Myocyte (in vitro differentiated cells): ENCODE results near the gene RHOBTB1. TPM values are rescaled to one million over a fixed set of nuclear protein-coding genes. Genes with fewer than 3 reads are reported as not detected.
A peak's percentile ranks its signal among the peaks of the same experiment; 100 is the strongest.

Experiments used
- DNase-seq: peaks from one replicate; pipeline ENCODE4 v3.0.0-alpha.2; 2012; ENCODE audit warnings: low read depth
- total RNA-seq: library from RNA; depleted of rRNA; stranded (reverse); fragments of >200 nt; gene quantifications from 2 replicates; pipeline ENCODE4 v1.2.3, GENCODE V29; 2014

Gene RHOBTB1
- total RNA-seq, 1 donor from 2014 or later = 29.6 TPM

GRCh38 chr10:60964257-60965235 lies 20.6 kb upstream of the RHOBTB1 start:
- DNase-seq = peak; percentile 93

- DNase-seq = peak; percentile 57
Measured at GRCh38 chr10:60963441-60964256, 19.7 kb upstream of the RHOBTB1 start.

GRCh38 chr10:60962946-60963345 lies 19.0 kb upstream of the RHOBTB1 start:
- DNase-seq = peak; percentile 66

GRCh38 chr10:60960913-60961312 lies 16.9 kb upstream of the RHOBTB1 start:
- DNase-seq = no peak

- DNase-seq = no peak
Measured at GRCh38 chr10:60960031-60960430, 16.0 kb upstream of the RHOBTB1 start.

GRCh38 chr10:60958892-60959601 lies 15.1 kb upstream of the RHOBTB1 start:
- peak; percentile 38 for DNase-seq

- DNase-seq = no peak
Measured at GRCh38 chr10:60957667-60958221, 13.8 kb upstream of the RHOBTB1 start.

- no peak for DNase-seq
Measured at GRCh38 chr10:60955957-60956425, 12.0 kb upstream of the RHOBTB1 start.

- DNase-seq = no peak
Measured at GRCh38 chr10:60955316-60955715, 11.3 kb upstream of the RHOBTB1 start.

- no peak for DNase-seq
Measured at GRCh38 chr10:60954035-60954434, 10.1 kb upstream of the RHOBTB1 start.

- no peak for DNase-seq
Measured at GRCh38 chr10:60953420-60953819, 9.4 kb upstream of the RHOBTB1 start.

- no peak for DNase-seq
Measured at GRCh38 chr10:60952846-60953220, 8.8 kb upstream of the RHOBTB1 start.

- no peak for DNase-seq
Measured at GRCh38 chr10:60952067-60952845, 8.3 kb upstream of the RHOBTB1 start.

- DNase-seq = no peak
Measured at GRCh38 chr10:60951272-60951724, 7.3 kb upstream of the RHOBTB1 start.

- DNase-seq = no peak
Measured at GRCh38 chr10:60950300-60950699, 6.3 kb upstream of the RHOBTB1 start.

GRCh38 chr10:60948851-60949250 lies 4.9 kb upstream of the RHOBTB1 start:
- no peak for DNase-seq

- DNase-seq = no peak
Measured at GRCh38 chr10:60944910-60945297, 919 bp upstream of the RHOBTB1 start.

GRCh38 chr10:60943316-60944057 lies 498 bp downstream of the RHOBTB1 start:
- DNase-seq = peak; percentile 77

- DNase-seq = peak; percentile 46
Measured at GRCh38 chr10:60942788-60943315, 1.1 kb downstream of the RHOBTB1 start.
